H7 (cell line): ENCODE data around the gene GPR176. TPM values are rescaled to one million over a fixed set of nuclear protein-coding genes. Genes with fewer than 3 reads are reported as not detected.
"Not testable (repeated sequence)": the region's sequence is repeated elsewhere in the genome, so short reads cannot be mapped to it uniquely, and the experiment has no call there.

Source experiments
- DNase-seq: peaks from one replicate; pipeline ENCODE4 v3.0.0; 2012
- H3K27me3 ChIP-seq: 2 replicates; pipeline ENCODE4 v1.6.0; 2011; ENCODE audit warnings: mild to moderate bottlenecking, low read length; ENCODE audit not compliant: control insufficient read depth, insufficient read depth
- H3K36me3 ChIP-seq: replicated peaks from 2 replicates; pipeline ENCODE4 v1.5.1; 2011; ENCODE audit warnings: low read length; ENCODE audit not compliant: control insufficient read depth, insufficient read depth
- H3K4me3 ChIP-seq: 2 replicates; pipeline ENCODE4 v1.5.1; 2011; ENCODE audit warnings: low read depth, mild to moderate bottlenecking, control low read depth, low read length, moderate library complexity; ENCODE audit not compliant: insufficient read depth
- total RNA-seq: library from RNA; depleted of rRNA; stranded (reverse); fragments of >200 nt; shearing (Covaris generic); gene quantifications from 2 replicates; pipeline ENCODE4 v1.2.3, GENCODE V29; 2014

The GPR176 gene
- total RNA-seq, 1 experiment from 2014 or later: 30.1 TPM

DNA sequence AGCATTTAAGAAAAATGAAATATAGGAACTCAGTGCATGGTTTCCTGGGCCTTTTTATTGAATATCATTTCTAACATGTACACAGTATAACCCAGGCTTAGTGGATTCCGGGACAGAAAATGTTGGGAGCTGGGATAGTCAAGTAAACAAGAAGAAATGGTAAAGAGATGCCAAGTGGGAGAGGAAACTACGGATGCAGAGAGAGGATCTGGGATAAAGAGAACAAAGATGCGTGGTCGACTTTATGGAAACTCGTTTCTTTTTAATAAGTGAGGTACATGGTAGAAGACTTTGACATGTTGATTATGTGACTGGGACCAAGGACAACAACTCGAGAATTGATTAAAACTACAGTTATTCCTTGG, 1.2 kb upstream of the GPR176 start:
- peaks cover 1% of the 10 kb centered on the region; the same call in 1 of the 2 replicates for H3K36me3 ChIP-seq
- H3K4me3 ChIP-seq: peak overlapping the region; percentile 85
- DNase-seq: no peak
- peaks cover 13% of the 10 kb centered on the region; the same call in 1 of the 2 replicates for H3K27me3 ChIP-seq

DNA sequence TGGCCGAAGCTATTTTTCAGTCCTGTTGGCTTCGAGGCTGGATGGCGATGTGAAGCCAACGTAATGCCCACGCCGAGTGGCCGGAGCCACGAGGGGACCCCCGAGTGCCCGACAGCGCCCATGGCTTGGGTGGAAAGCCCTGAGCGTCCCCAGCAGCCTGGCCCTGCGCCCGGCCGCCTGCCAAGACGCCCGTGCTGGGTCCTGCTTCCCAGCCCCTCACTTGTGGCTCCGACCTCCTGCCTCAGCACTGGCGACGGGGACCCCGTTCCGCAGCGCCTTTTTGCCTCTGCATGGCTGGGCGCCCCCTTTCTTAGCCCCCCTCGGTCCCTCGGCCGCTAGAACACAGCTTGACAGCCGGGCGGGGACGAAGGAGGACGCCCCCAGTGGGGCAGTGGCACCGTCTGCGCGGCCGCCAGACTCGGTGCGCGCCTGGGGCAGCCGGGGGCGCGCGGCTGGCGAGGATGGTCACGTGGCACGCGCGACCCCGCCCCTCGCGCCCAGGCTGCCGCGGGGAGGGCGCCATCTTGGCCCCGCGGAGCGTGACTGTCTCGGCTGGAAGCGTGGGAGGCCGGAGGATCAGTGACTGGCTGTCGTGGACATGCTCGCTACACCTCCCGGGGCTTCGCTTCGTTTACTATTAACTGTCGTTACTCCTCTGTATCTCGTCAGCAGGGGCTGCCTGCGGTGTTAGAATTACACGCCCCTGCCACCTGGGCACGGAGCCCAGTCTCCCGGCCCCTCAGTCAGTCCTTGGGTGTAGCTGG, 626 bp upstream of the GPR176 start:
- Histone ChIP-seq H3K4me3 (peak overlapping the region; percentile 85), H3K36me3 (peaks cover 1% of the 10 kb centered on the region; the same call in 1 of the 2 replicates)
- peak; percentile 94 for DNase-seq

DNA sequence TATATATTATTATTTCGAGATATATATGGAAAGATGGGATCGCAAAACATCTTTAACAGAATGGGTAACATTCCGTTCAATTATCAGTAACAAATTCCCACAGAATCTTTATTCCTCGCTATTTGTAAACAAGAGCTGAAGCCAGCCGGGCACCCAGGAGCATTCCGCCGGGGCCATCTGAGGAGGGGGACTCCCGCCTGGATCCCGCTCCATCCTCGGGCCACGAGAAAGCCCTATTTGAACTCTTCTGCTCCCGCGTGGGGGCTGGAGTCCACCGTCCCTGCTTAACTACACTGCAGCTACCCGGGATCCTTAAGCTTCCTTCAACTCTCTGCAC, 687 bp downstream of the GPR176 start:
- Histone ChIP-seq H3K4me3 (peak overlapping the region; percentile 85), H3K27me3 (peaks cover 13% of the 10 kb centered on the region; the same call in 1 of the 2 replicates), H3K36me3 (peaks cover 2% of the 10 kb centered on the region; the same call in 1 of the 2 replicates)
- DNase-seq: peak; percentile 64

More for the DNA sequence above, 626 bp upstream of the GPR176 start:
- H3K27me3 ChIP-seq: peaks cover 13% of the 10 kb centered on the region; the same call in 1 of the 2 replicates

DNA sequence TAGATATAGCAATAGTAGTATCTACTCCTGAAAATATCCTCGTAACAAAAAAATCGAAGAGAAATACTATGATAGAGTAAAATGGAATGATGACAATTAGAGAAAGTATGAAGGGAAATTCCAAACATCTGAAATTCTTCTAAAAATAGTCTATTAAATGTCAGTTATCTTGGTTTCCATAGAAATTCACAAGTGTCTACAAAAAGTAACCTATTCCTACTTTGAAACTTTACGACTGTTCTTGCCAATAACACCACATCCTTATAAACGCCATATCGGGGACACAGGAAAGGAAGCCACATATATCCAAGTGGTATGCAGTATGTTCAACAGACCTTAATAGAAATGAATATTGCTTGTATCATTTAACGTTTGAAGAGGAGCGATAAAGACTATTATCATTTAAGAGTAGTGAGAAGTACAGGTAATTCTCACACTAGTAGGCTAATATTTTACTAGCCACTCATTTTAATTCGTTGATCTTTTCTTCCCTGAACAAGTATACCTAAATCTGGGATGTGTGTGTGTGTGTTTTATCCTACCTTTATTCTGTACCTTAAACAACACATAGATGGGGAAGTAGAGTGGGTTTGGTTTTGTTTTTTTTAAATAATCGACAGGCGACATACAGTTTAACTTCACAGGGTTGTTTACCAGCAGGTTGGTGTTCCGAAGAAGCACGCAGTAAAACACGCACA, 1.2 kb downstream of the GPR176 start:
- no peak for DNase-seq

DNA sequence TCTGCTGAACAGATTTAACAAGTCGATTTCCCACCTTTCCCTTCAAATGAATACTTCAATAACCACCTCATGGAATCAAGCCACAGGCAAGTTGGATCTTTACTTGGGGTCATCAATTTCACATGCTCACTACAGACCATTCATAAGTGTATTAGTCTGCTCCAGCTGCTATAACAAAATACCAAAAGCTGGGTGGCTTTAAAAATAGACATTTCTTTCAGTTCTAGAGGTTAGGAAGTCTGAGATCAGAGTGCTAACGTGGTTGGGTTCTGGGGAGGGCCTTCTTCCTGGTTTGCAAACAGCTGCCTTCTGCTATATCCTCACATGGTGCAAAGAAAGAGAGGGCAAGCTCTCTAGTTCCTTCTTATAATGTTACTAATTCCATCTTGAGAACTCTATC, 5.1 kb downstream of the GPR176 start:
- Histone ChIP-seq H3K27me3 (peaks cover 6% of the 10 kb centered on the region; the same call in 1 of the 2 replicates), H3K36me3 (peaks cover 2% of the 10 kb centered on the region; the same call in 1 of the 2 replicates), H3K4me3 (no peak overlapping the region)
- DNase-seq: no peak

More for the DNA sequence above, 1.2 kb downstream of the GPR176 start:
- H3K27me3 ChIP-seq: peaks cover 13% of the 10 kb centered on the region; the same call in 1 of the 2 replicates
- peak overlapping the region; percentile 85 for H3K4me3 ChIP-seq
- peaks cover 2% of the 10 kb centered on the region; the same call in 1 of the 2 replicates for H3K36me3 ChIP-seq

DNA sequence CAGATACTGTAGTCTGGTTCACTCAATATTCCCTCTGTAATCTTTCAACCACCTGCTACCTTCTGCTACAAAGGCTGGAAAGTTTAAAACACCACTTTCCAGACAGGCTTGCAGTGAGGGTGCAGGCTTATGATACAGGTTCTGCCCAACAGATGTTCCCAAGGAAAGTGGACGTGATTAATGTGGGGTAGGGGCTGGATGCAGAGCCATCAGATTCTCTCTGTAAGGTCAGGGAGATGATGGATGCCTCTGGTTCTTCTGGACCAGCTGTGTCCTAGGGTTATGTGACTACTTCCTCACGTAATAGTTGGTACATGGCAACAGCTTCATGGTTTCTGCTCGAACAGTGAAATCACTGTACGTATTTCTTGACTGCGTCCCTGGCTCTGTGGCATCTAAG, 11.1 kb downstream of the GPR176 start:
- H3K4me3 ChIP-seq: no peak overlapping the region

DNA sequence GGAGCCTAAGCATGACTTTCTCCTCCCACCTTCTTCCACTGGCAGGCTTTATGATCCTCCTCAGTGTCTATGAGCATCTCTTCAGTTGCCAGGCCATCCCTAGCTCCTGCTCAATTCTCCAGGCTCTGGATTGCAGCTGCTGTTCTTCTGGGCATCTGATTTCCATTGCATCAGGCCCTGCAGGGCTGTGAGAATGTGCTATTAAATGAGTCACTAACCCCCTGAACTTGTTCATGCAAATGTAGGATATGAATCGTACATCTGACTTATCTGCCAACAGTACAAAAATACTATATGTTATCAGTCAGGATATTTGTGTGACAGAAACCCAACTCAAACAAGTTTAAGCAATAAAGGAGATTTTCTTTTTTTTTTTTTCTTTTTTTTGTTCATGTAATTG, 11.9 kb downstream of the GPR176 start:
- DNase-seq: no peak
- H3K27me3 ChIP-seq: no peaks in the 10 kb centered on the region
- no peaks in the 10 kb centered on the region for H3K36me3 ChIP-seq
- H3K4me3 ChIP-seq: no peak overlapping the region

More for the DNA sequence above, 11.1 kb downstream of the GPR176 start:
- DNase-seq: no peak
- Histone ChIP-seq H3K36me3 (no peaks in the 10 kb centered on the region), H3K27me3 (no peaks in the 10 kb centered on the region)

DNA sequence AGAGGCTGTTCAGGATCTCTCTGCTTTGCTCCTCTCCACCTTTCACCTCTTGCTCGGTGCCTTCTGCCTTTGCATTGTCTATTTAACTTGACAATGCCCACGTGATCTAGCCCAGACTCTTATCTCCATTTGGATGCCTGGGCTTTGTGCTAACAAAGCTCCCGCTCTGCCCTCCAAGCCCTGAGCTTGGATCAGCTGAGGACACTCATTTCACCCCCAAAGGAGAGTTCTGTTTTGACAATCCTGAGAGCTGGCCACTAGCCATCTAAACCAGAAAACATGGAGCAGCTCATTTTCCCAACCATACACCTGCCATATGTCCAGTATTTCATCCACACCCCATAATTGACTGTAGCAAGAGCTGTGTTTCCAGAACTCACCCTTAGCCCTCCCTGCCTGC, 12.8 kb downstream of the GPR176 start:
- no peaks in the 10 kb centered on the region for H3K36me3 ChIP-seq
- DNase-seq: no peak
- no peak overlapping the region for H3K4me3 ChIP-seq
- H3K27me3 ChIP-seq: no peaks in the 10 kb centered on the region

DNA sequence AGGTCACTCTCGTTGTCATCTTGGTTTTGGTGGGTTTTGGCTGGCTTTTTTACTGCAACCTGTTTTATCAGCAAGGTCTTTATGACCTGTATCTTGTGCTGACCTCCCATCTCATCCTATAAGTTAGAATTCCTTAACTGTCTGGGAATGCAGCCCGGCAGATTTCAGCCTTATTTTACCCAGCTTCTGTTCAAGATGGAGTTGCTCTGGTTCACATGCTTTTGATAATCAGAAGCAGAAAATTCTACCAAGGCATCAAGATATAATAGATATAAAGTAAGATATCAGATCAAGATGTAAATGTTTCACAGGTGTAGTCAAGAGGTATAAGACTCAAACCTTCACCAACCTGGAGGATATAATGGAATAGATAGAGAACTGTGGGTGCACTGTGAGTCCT, 16.0 kb downstream of the GPR176 start:
- no peak for DNase-seq
- no peaks in the 10 kb centered on the region for H3K36me3 ChIP-seq
- no peaks in the 10 kb centered on the region for H3K27me3 ChIP-seq

DNA sequence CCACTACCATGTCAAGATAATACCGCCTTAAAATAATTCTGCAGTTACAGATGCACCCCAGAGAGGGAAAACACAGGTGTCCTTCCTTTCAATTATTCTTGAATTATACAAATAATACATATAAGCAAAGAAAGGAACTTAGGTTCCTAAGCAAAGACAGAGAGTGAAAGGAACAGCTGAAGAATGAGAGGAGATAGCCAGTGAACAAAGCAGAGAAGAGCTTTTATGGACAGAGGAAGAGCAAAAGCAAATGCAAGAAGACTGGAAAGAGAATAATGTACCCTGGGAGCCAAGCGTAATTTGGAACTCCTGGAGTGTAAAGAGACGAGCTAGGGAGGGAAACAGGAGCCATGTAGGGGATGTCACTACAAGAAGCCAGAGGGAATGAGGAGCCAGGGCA, 21.7 kb downstream of the GPR176 start:
- no peak overlapping the region for H3K4me3 ChIP-seq
- no peak for DNase-seq
- no peaks in the 10 kb centered on the region; the same call in none of the 2 replicates for H3K36me3 ChIP-seq
- no peaks in the 10 kb centered on the region for H3K27me3 ChIP-seq

More for the DNA sequence above, 16.0 kb downstream of the GPR176 start:
- H3K4me3 ChIP-seq: no peak overlapping the region

DNA sequence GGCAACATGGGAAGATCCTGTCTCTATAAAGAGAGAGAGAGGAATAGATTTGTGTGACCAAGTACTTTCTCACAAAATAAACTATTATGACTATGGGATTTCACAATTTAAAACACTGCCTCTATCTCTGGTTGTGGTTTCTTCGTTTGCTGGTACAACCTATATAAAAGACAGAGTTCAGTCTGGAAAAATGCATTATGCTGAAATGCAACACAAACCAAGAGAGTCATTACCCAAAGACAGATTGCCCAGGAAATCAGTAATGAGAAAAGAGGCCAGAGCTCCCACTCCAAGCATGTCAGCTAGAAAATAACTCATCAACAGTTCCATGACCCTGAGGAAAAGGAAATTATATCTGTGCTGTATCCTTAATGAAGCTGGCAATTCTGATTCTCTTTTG, 23.2 kb downstream of the GPR176 start:
- Histone ChIP-seq H3K27me3 (no peaks in the 10 kb centered on the region), H3K36me3 (no peaks in the 10 kb centered on the region; the same call in none of the 2 replicates), H3K4me3 (no peak overlapping the region)
- DNase-seq: no peak

DNA sequence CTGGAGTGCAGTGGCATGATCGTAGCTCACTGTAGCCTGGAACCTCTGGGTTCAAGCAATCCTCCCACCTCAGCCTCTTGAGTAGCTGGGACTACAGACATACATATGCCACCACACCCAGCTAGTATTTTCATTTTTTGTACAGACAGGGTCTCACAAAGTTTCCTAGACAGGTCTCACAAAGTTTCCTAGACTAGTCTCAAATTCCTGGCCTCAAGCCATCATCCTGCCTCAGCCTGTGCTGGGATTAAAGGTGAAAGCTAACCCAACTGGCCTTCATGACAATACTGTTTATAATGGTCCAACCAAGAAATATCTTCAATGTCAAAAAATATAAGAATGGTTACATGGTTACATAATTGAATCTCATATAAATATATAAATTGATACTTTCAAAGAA, 24.0 kb downstream of the GPR176 start:
- Histone ChIP-seq H3K27me3 (no peaks in the 10 kb centered on the region), H3K36me3 (no peaks in the 10 kb centered on the region; the same call in none of the 2 replicates), H3K4me3 (no peak overlapping the region)
- no peak for DNase-seq

DNA sequence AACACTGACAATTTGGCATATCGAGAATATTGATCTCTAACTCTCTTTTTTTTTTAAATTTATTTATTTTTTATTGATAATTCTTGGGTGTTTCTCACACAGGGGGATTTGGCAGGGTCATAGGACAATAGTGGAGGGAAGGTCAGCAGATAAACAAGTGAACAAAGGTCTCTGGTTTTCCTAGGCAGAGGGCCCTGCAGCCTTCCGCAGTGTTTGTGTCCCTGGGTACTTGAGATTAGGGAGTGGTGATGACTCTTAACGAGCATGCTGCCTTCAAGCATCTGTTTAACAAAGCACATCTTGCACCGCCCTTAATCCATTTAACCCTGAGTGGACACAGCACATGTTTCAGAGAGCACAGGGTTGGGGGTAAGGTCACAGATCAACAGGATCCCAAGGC, 27.0 kb downstream of the GPR176 start:
- DNase-seq, H3K36me3 ChIP-seq, H3K27me3 ChIP-seq, H3K4me3 ChIP-seq: not testable (repeated sequence)

DNA sequence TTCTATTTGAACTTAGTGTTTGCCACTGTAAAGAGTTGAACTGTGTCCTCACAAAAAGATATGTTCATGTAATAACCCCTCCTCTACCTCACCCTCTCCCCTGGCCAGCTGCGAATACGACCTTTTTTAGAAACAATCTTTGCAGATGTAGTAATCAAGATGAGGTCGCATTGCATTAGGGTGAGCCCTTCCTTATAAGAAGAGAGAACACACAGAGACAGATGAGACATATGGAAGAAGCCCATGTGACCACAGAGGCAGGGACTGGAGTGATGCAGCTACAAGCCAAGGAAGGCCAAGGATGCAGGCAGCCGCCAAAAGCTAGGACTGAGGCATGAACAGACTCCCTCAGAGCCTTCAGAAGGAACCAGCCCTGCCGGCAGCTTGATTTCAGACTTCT, 27.6 kb downstream of the GPR176 start:
- no peak for DNase-seq
- Histone ChIP-seq H3K36me3 (no peaks in the 10 kb centered on the region; the same call in 1 of the 2 replicates), H3K4me3 (no peak overlapping the region), H3K27me3 (no peaks in the 10 kb centered on the region)

DNA sequence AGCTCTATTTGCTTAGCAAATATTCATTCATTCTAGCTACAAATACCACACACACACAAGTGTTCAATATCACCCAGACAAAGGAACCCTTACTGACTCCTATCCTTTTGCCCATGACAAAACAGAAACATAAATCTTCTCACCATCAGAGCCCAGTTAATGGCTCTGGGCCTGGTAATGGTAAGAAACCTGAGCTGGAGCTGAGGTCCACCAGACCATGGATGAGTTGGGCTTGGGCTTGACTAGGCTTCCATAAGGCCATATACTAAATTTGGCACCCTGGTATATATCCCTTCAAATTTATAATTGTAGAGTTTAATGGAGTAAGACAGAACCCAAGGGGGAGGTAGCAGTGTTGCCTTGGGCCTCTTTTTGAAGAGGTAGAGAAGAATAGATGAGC, 29.4 kb downstream of the GPR176 start:
- H3K4me3 ChIP-seq: no peak overlapping the region
- H3K36me3 ChIP-seq: no peaks in the 10 kb centered on the region
- DNase-seq: no peak
- H3K27me3 ChIP-seq: no peaks in the 10 kb centered on the region
